Esophagus muscularis mucosa (tissue), 3 donors: Measurements from ENCODE around the gene ARL2BP.

ENCODE experiments used
- POLR2A ChIP-seq: fragments of 450-650 bp; IDR thresholded peaks from one replicate; pipeline ENCODE4 v1.6.1; 2017; ENCODE audit warnings: antibody characterized with exemption, moderate library complexity, mild to moderate bottlenecking, low read depth
- POLR2AphosphoS5 ChIP-seq, 2 donors: sonication (generic); formaldehyde crosslinking; IDR thresholded peaks; one replicate each; pipeline ENCODE4 v1.6.1; 2017; ENCODE audit warnings: antibody characterized with exemption in 2 of 2
- TF ChIP-seq, protein P1 (sequence below), 3 experiments: fragments of 200-600 bp in 2 of 3; fragments of 450-650 bp in 1 of 3; sonication (generic) in 2 of 3; IDR thresholded peaks; one replicate each; pipeline ENCODE4 v1.5.1; 2017 to 2019; ENCODE audit warnings: antibody characterized with exemption in 3 of 3, mild to moderate bottlenecking in 2 of 3, moderate library complexity in 1 of 3

DNA sequence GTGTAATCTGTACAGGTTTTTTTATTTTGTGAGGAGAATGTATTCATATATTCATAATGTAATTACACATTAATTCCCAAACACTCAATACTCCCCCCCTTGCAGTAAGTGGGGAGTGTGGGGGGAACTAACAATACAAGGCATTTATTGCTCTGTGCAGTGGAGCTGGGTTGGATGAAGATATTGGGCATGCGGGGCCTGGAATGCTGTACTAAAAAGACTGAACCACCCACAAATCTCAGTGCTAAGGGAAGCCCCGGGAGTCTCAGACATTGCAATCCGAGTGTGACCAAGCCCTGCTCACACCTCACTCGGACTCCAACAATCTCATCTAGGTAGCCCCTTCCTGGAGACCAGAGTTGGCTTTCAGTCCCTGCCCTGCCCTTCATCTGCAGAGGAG is 33.4 kb downstream of the ARL2BP start:
- TF ChIP-seq, protein P1, sequence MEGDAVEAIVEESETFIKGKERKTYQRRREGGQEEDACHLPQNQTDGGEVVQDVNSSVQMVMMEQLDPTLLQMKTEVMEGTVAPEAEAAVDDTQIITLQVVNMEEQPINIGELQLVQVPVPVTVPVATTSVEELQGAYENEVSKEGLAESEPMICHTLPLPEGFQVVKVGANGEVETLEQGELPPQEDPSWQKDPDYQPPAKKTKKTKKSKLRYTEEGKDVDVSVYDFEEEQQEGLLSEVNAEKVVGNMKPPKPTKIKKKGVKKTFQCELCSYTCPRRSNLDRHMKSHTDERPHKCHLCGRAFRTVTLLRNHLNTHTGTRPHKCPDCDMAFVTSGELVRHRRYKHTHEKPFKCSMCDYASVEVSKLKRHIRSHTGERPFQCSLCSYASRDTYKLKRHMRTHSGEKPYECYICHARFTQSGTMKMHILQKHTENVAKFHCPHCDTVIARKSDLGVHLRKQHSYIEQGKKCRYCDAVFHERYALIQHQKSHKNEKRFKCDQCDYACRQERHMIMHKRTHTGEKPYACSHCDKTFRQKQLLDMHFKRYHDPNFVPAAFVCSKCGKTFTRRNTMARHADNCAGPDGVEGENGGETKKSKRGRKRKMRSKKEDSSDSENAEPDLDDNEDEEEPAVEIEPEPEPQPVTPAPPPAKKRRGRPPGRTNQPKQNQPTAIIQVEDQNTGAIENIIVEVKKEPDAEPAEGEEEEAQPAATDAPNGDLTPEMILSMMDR (IDR thresholded peaks at IDR 0.05): no peak
- TF ChIP-seq POLR2A (no peak), POLR2AphosphoS5 (IDR thresholded peaks at IDR 0.05) (no peak)
